HG03159 (cell line): ENCODE data around the gene AVEN.
"Not testable (repeated sequence)": the region's sequence is repeated elsewhere in the genome, so short reads cannot be mapped to it uniquely, and the experiment has no call there.

ENCODE experiments used
- ATAC-seq: cut with Tn5 transposase; IDR thresholded peaks from one replicate; pipeline ENCODE4 v1.9.1; 2021; ENCODE audit warnings: mild to moderate bottlenecking, moderate library complexity; ENCODE audit not compliant: unreplicated experiment

AVEN gene

GRCh38 chr15:33858836-33859235 is 180.2 kb downstream of the AVEN start:
- ATAC-seq, result no peak

- no peak for ATAC-seq
These were observed 181.3 kb downstream of the AVEN start for GRCh38 chr15:33857726-33858125.

- ATAC-seq, result no peak
These were observed 186.4 kb downstream of the AVEN start for GRCh38 chr15:33852570-33852969.

GRCh38 chr15:33852094-33852493 is 186.9 kb downstream of the AVEN start:
- ATAC-seq, result no peak

- ATAC-seq, result no peak
These were observed 187.9 kb downstream of the AVEN start for GRCh38 chr15:33851079-33851478.

- no peak for ATAC-seq
These were observed 191.0 kb downstream of the AVEN start for GRCh38 chr15:33848011-33848410.

GRCh38 chr15:33846862-33847261 is 192.1 kb downstream of the AVEN start:
- ATAC-seq, result no peak

- no peak for ATAC-seq
These were observed 192.9 kb downstream of the AVEN start for GRCh38 chr15:33846142-33846541.

- no peak for ATAC-seq
These were observed 194.4 kb downstream of the AVEN start for GRCh38 chr15:33844597-33844996.

GRCh38 chr15:33844186-33844585 is 194.8 kb downstream of the AVEN start:
- no peak for ATAC-seq

- no peak for ATAC-seq
These were observed 198.4 kb downstream of the AVEN start for GRCh38 chr15:33840615-33841014.

GRCh38 chr15:33839540-33839939 is 199.5 kb downstream of the AVEN start:
- ATAC-seq, result no peak

GRCh38 chr15:33837294-33837693 is 201.7 kb downstream of the AVEN start:
- ATAC-seq, result no peak

GRCh38 chr15:33834892-33835743 is 203.9 kb downstream of the AVEN start:
- no peak for ATAC-seq

- no peak for ATAC-seq
These were observed 207.4 kb downstream of the AVEN start for GRCh38 chr15:33831646-33832045.

- no peak for ATAC-seq
These were observed 208.7 kb downstream of the AVEN start for GRCh38 chr15:33830351-33830750.

- no peak for ATAC-seq
These were observed 212.8 kb downstream of the AVEN start for GRCh38 chr15:33826201-33826600.

GRCh38 chr15:33825453-33825852 is 213.6 kb downstream of the AVEN start:
- ATAC-seq, result no peak

- no peak for ATAC-seq
These were observed 215.9 kb downstream of the AVEN start for GRCh38 chr15:33823119-33823518.

GRCh38 chr15:33822479-33822878 is 216.5 kb downstream of the AVEN start:
- ATAC-seq, result no peak

GRCh38 chr15:33819499-33819898 is 219.5 kb downstream of the AVEN start:
- not testable (repeated sequence) for ATAC-seq
